ENCODE results near the gene FAM83G. TPM values are rescaled to one million over a fixed set of nuclear protein-coding genes. Genes with fewer than 3 reads are reported as not detected.

The FAM83G gene
- total and polyA plus RNA-seq, 2 donors (not counting 1 experiment from before 2014, with no cell fraction given), result 2.4 to 6.3 TPM

- Histone ChIP-seq H3K79me2 (ENCODE audit: control insufficient read depth, insufficient read depth, low read length) (no peaks in the 10 kb centered on the region), H3K4me2 (ENCODE audit: extremely low read depth, insufficient read depth, low read length) (no peak overlapping the region), H4K20me1 (ENCODE audit: control insufficient read depth, extremely low read depth, insufficient read depth, low read length) (no peaks in the 10 kb centered on the region), H2AFZ (ENCODE audit: low read length) (no peak overlapping the region), H3K4me3 (replicated peaks in 1 of 4; ENCODE audit: control extremely low read depth in 1 of 4, insufficient read depth in 1 of 4, low read depth in 3 of 4, low read length in 4 of 4) (no peak overlapping the region), H3K9ac (ENCODE audit: insufficient read depth, low read length) (no peak overlapping the region), H3K4me1 (ENCODE audit: control insufficient read depth, extremely low read depth, insufficient read depth, low read length) (peaks cover 11% of the 10 kb centered on the region), H3K27me3 (ENCODE audit: control insufficient read depth, insufficient read depth, low read length) (no peaks in the 10 kb centered on the region), H3K9me3 (ENCODE audit: control insufficient read depth, insufficient read depth, low read depth, low read length) (no peaks in the 10 kb centered on the region), H3K36me3 (ENCODE audit: control insufficient read depth, insufficient read depth, low read length) (peaks cover 8% of the 10 kb centered on the region), H3K27ac (ENCODE audit: insufficient read depth, low read length) (no peak overlapping the region)
- no peak for DNase-seq (ENCODE audit: low read depth in 2 of 2)
- TF ChIP-seq CTCF (conservative IDR thresholded peaks at IDR 0.05 in 1 of 2, IDR thresholded peaks at IDR 0.05 in 1 of 2; ENCODE audit: low read depth in 1 of 2, low read length in 2 of 2), result no peak
- no peak for TF ChIP-seq EZH2 (IDR thresholded peaks at IDR 0.05; ENCODE audit: low read length, missing control alignments)
Measured at GRCh38 chr17:18977021-18977420, 27.5 kb downstream of the FAM83G start.

- Histone ChIP-seq H3K9me3 (ENCODE audit: control insufficient read depth, insufficient read depth, low read depth, low read length) (no peaks in the 10 kb centered on the region), H3K27me3 (ENCODE audit: control insufficient read depth, insufficient read depth, low read length) (no peaks in the 10 kb centered on the region), H3K9ac (ENCODE audit: insufficient read depth, low read length) (no peak overlapping the region), H3K4me2 (ENCODE audit: extremely low read depth, insufficient read depth, low read length) (no peak overlapping the region), H3K27ac (ENCODE audit: insufficient read depth, low read length) (no peak overlapping the region), H4K20me1 (ENCODE audit: control insufficient read depth, extremely low read depth, insufficient read depth, low read length) (no peaks in the 10 kb centered on the region), H3K36me3 (ENCODE audit: control insufficient read depth, insufficient read depth, low read length) (peaks cover 10% of the 10 kb centered on the region), H3K79me2 (ENCODE audit: control insufficient read depth, insufficient read depth, low read length) (no peaks in the 10 kb centered on the region), H3K4me3 (replicated peaks in 1 of 4; ENCODE audit: control extremely low read depth in 1 of 4, insufficient read depth in 1 of 4, low read depth in 3 of 4, low read length in 4 of 4) (no peak overlapping the region), H2AFZ (ENCODE audit: low read length) (no peak overlapping the region), H3K4me1 (ENCODE audit: control insufficient read depth, extremely low read depth, insufficient read depth, low read length) (peaks cover 3% of the 10 kb centered on the region)
- no peak for DNase-seq (ENCODE audit: low read depth in 2 of 2)
- TF ChIP-seq CTCF (conservative IDR thresholded peaks at IDR 0.05 in 1 of 2, IDR thresholded peaks at IDR 0.05 in 1 of 2; ENCODE audit: low read depth in 1 of 2, low read length in 2 of 2) (no peak), EZH2 (IDR thresholded peaks at IDR 0.05; ENCODE audit: low read length, missing control alignments) (no peak)
Measured at GRCh38 chr17:18976201-18976600, 28.4 kb downstream of the FAM83G start.

- H3K4me1 ChIP-seq (ENCODE audit: control insufficient read depth, extremely low read depth, insufficient read depth, low read length), result no peaks in the 10 kb centered on the region
- TF ChIP-seq EZH2 (IDR thresholded peaks at IDR 0.05; ENCODE audit: low read length, missing control alignments) (no peak), CTCF (conservative IDR thresholded peaks at IDR 0.05 in 1 of 2, IDR thresholded peaks at IDR 0.05 in 1 of 2; ENCODE audit: low read depth in 1 of 2, low read length in 2 of 2) (no peak)
- H3K4me3 ChIP-seq (replicated peaks in 1 of 4; ENCODE audit: control extremely low read depth in 1 of 4, insufficient read depth in 1 of 4, low read depth in 3 of 4, low read length in 4 of 4), result no peak overlapping the region
- no peaks in the 10 kb centered on the region for H3K9me3 ChIP-seq (ENCODE audit: control insufficient read depth, insufficient read depth, low read depth, low read length)
- H3K27ac ChIP-seq (ENCODE audit: insufficient read depth, low read length), result no peak overlapping the region
- H3K79me2 ChIP-seq (ENCODE audit: control insufficient read depth, insufficient read depth, low read length), result no peaks in the 10 kb centered on the region
- H4K20me1 ChIP-seq (ENCODE audit: control insufficient read depth, extremely low read depth, insufficient read depth, low read length), result no peaks in the 10 kb centered on the region
- H3K9ac ChIP-seq (ENCODE audit: insufficient read depth, low read length), result no peak overlapping the region
- no peak overlapping the region for H2AFZ ChIP-seq (ENCODE audit: low read length)
- H3K36me3 ChIP-seq (ENCODE audit: control insufficient read depth, insufficient read depth, low read length), result peaks cover 11% of the 10 kb centered on the region
- DNase-seq (ENCODE audit: low read depth in 2 of 2), result peak in 1 of 2 donors; percentile 36
- no peak overlapping the region for H3K4me2 ChIP-seq (ENCODE audit: extremely low read depth, insufficient read depth, low read length)
- no peaks in the 10 kb centered on the region for H3K27me3 ChIP-seq (ENCODE audit: control insufficient read depth, insufficient read depth, low read length)
Measured at GRCh38 chr17:18975597-18975996, 29.0 kb downstream of the FAM83G start.

Data from fibroblast of lung (primary cell).